GM12801 (cell line): ENCODE measurements around the gene LARGE1.

Experiments
- TF ChIP-seq, protein P1 (sequence below): IDR thresholded peaks from one replicate; pipeline ENCODE4 v1.5.1; 2011; ENCODE audit warnings: control low read depth; ENCODE audit not compliant: insufficient read length; ENCODE audit errors: extremely low read depth

The LARGE1 gene

DNA sequence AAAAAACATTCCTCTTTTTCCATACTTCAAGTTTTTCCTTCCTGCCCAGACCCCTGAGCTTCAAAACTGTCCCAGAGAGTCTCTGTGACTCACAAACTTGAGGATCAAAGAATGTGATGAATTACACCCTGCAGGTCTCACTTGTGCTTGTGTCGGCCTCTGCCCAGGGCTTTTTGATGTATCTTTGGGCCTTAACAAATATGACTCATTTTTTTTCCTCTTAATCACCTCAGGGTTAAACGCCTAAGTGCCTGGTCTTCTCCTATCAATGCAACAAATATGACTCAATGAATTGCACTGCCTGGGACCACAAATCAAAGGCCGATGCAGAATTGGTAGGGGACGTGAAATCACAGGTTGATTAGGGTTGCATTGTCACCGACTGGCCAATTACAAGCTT, 267.7 kb downstream of the LARGE1 start:
- TF ChIP-seq, protein P1, sequence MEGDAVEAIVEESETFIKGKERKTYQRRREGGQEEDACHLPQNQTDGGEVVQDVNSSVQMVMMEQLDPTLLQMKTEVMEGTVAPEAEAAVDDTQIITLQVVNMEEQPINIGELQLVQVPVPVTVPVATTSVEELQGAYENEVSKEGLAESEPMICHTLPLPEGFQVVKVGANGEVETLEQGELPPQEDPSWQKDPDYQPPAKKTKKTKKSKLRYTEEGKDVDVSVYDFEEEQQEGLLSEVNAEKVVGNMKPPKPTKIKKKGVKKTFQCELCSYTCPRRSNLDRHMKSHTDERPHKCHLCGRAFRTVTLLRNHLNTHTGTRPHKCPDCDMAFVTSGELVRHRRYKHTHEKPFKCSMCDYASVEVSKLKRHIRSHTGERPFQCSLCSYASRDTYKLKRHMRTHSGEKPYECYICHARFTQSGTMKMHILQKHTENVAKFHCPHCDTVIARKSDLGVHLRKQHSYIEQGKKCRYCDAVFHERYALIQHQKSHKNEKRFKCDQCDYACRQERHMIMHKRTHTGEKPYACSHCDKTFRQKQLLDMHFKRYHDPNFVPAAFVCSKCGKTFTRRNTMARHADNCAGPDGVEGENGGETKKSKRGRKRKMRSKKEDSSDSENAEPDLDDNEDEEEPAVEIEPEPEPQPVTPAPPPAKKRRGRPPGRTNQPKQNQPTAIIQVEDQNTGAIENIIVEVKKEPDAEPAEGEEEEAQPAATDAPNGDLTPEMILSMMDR: no peak

DNA sequence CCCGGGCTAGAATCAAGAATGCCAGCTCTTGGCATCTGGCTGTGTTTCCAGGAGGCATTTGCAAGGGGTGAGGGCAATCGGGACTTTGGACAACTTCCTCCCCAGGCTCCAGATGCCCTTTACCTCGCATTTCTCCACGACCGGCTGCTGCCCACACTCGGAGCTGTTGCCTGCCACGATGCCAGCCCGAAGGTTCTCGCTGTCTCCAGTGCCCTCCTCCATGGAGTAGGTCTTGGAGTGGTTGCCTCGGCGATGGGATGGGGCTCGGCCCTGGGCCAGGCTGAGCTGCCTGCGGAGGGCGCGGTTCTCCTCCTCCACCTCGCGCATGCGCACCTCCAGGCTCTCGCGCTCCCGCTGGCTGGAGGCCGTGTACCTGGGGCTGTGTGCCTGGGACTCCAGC, 270.0 kb downstream of the LARGE1 start:
- TF ChIP-seq, protein P1: no peak

DNA sequence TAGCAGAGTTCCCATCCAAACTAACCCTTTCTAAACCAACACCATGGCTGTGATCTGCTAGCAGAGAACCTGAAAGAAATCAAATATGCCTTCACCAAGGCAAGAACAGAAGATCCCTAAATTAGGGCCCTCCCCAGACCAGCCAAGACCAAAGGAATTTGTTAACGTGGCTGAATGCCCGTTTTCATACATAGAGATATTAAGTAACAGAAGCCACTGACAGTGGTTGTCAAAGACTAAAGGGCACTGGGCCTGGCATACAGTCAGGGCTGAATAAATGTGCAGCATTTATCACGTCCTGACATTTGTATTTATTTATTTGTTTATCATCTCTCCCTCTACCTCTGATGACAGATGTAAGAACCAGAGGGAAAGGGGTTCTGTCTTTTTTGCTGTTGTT, 271.8 kb downstream of the LARGE1 start:
- TF ChIP-seq, protein P1: no peak

DNA sequence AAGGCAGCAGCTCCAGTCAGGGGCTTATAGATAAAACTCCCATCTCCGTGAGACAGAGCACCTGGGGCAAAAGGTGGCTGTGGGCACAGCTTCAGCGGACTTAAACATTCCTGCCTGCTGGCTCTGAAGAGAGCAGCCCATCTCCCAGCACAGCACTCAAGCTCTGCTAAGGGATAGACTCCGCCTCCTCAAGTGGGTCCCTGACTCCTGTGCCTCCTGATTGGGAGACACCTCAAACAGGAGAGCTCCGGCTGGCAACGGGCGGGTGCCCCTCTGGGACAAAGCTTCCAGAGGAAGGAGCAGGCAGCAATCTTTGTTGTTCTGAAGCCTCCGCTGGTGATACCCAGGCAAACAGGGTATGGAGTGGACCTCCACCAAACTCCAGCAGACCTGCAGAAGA, 279.4 kb downstream of the LARGE1 start:
- TF ChIP-seq, protein P1: no peak

DNA sequence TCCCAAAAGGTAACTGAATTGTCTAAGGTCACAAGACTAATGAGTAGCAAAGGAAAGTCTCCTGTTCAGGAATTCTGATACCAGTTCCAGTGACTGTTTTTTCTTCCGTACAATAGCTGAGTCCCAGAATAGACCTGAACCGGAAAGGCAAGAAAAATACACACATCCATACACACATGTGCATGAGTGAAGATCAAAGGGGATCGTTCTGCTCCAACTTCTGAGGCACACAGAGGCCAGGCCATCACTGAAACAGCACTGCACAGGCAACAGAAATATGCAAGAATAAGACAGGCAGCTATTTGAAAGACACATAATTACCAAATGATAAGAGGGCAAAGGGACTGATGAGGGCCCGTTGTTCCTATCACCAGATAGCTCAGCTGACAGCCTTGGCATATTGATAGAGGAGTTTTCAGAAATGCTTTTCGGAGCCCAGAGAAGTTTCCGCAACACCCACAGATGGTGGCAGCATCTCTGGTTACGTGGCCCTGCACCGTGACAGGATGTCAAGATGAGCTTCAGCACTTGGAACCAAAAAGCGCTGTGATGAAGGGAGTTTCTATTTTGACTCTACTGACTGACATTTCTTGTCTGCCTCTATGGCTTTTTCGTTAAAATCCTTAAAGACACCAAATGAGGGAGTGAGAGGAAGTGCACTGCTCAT, 280.6 kb downstream of the LARGE1 start:
- TF ChIP-seq, protein P1: no peak

DNA sequence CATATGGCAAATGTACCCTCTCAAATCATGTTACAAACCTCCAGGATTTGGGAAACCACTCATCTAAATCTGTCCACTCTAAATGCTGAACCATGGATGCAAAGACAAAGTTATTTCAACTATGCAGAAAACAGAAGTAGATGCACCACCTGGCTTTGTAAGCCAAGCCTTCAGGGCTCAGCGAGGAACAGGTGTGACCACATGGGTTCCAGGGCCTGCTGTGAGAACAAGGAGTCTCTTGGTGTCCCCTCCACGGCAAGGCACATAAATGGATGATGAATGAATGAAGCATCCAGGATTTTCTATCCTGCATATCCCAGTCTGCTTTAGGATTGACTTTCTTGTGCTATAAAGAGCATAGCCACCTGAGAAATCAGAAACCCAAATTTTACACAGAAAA, 284.5 kb downstream of the LARGE1 start:
- TF ChIP-seq, protein P1: no peak

DNA sequence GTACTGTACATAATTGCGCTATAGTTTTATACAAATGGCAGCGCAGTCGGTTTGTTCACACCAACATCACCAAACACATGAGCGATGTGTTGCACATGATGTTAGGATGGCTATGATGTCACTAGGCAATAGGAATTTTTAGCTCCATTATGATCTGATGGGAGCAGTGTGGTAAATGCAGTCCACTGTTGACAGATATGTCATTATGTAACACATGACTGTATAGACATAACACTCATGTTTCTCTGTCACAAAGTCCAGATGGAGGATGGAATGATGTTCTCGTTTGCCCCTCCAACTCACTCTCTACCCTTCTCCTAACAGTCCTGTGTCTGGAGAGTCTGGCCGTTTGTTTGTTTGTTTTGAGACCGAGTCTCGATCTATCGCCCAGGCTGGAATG, 288.5 kb downstream of the LARGE1 start:
- TF ChIP-seq, protein P1: no peak
